Naive thymus-derived CD4-positive, alpha-beta T cell (primary cell): ENCODE results near the gene AOAH. TPM values are rescaled to one million over a fixed set of nuclear protein-coding genes. Genes with fewer than 3 reads are reported as not detected.

Experiments
- ATAC-seq: fragments of 150-1000 bp; cut with Tn5 transposase; 2 replicates; pipeline ENCODE4 v1.10.0; 2021; ENCODE audit warnings: mild to moderate bottlenecking, moderate library complexity
- CTCF ChIA-PET: fragments of 350-600 bp; sonication (Branson Sonifier 250); formaldehyde crosslinking; loops from one replicate; lab custom pipeline; 2021; ENCODE audit warnings: antibody characterized with exemption; lab: Charles Lee
- POLR2A ChIA-PET: fragments of 350-600 bp; sonication (Branson Sonifier 250); formaldehyde crosslinking; loops from one replicate; lab custom pipeline; 2021; ENCODE audit warnings: antibody characterized with exemption, inconsistent platforms; lab: Charles Lee
- DNase-seq, 9 donors: peaks; one replicate each; pipeline versions ENCODE4 v3.0.0 to v3.0.0-alpha.2; 2020 to 2022; ENCODE audit warnings: mixed read lengths in 1 of 9
- H3K27ac ChIP-seq: one replicate; pipeline ENCODE4 v1.7.0; 2013; ENCODE audit warnings: mild to moderate bottlenecking, low read depth, low read length, moderate library complexity
- H3K27me3 ChIP-seq, 2 donors: one replicate each; pipeline ENCODE4 v1.7.0; 2013; ENCODE audit warnings: low read length in 2 of 2, mild to moderate bottlenecking in 2 of 2, moderate library complexity in 2 of 2; ENCODE audit not compliant: control insufficient read depth in 2 of 2, insufficient read depth in 2 of 2
- H3K36me3 ChIP-seq, 3 experiments: 1 replicate in 2 of 3; 2 replicates in 1 of 3; pipeline ENCODE4 v1.7.0; 2013; ENCODE audit warnings: low read length in 3 of 3, mild to moderate bottlenecking in 3 of 3, moderate library complexity in 1 of 3; ENCODE audit not compliant: insufficient read depth in 3 of 3, control insufficient read depth in 2 of 3
- H3K4me1 ChIP-seq, 2 donors: one replicate each; pipeline ENCODE4 v1.7.0; 2013; ENCODE audit warnings: low read length in 2 of 2, mild to moderate bottlenecking in 2 of 2, moderate library complexity in 1 of 2; ENCODE audit not compliant: control insufficient read depth in 2 of 2, insufficient read depth in 2 of 2
- H3K4me3 ChIP-seq: 2 replicates; pipeline ENCODE4 v1.7.0; 2013; ENCODE audit warnings: mild to moderate bottlenecking, low read length
- H3K9me3 ChIP-seq, 3 experiments: 1 replicate in 2 of 3; 2 replicates in 1 of 3; pipeline ENCODE4 v1.7.0; 2013; ENCODE audit warnings: low read length in 3 of 3; ENCODE audit not compliant: control insufficient read depth in 2 of 3
- H3K27ac Mint-ChIP-seq, 9 donors: one replicate each; pipeline ENCODE4 v1.8.0; 2020 to 2022; ENCODE audit warnings: mixed read lengths in 9 of 9, mild to moderate bottlenecking in 8 of 9, moderate library complexity in 5 of 9, inconsistent platforms in 2 of 9
- H3K27me3 Mint-ChIP-seq, 5 donors: one replicate each; pipeline ENCODE4 v1.8.0; 2021 to 2022; ENCODE audit warnings: mixed read lengths in 5 of 5, mild to moderate bottlenecking in 1 of 5
- H3K36me3 Mint-ChIP-seq, 5 donors: one replicate each; pipeline ENCODE4 v1.8.0; 2020 to 2022; ENCODE audit warnings: mixed read lengths in 5 of 5, mild to moderate bottlenecking in 3 of 5, inconsistent platforms in 1 of 5
- H3K4me1 Mint-ChIP-seq, 7 donors: one replicate each; pipeline ENCODE4 v1.8.0; 2020 to 2022; ENCODE audit warnings: mixed read lengths in 7 of 7, mild to moderate bottlenecking in 3 of 7, inconsistent platforms in 1 of 7
- H3K4me3 Mint-ChIP-seq, 10 donors: one replicate each; pipeline ENCODE4 v1.8.0; 2020 to 2022; ENCODE audit warnings: mild to moderate bottlenecking in 10 of 10, mixed read lengths in 10 of 10, moderate library complexity in 6 of 10, inconsistent platforms in 2 of 10
- H3K9me3 Mint-ChIP-seq, 11 donors: one replicate each; pipeline ENCODE4 v1.8.0; 2020 to 2022; ENCODE audit warnings: mixed read lengths in 11 of 11, mild to moderate bottlenecking in 4 of 11, inconsistent platforms in 1 of 11, moderate library complexity in 1 of 11
- intact Hi-C, 2 donors: fragments of 100-400 bp; cut with micrococcal nuclease; formaldehyde crosslinking; loops; one replicate each; pipeline ENCODE4 v1.15.1; 2023
- polyA plus RNA-seq, 2 donors: library from polyadenylated mRNA; unstranded; fragments of 300-500 nt; fragmentation: Illumina TruSeq; gene quantifications; one replicate each; pipeline ENCODE4 v1.2.3, GENCODE V29; 2021
- total RNA-seq, 6 experiments: library from RNA in 5 of 6; stranded (reverse) in 5 of 6; gene quantifications; 1 replicate in 5 of 6; 2 replicates in 1 of 6; pipeline ENCODE4 v1.2.3 and lab custom pipeline; 2021 to 2026

The AOAH gene
- total and polyA plus RNA-seq, 7 experiments from 2014 or later, result 6.3 to 127 (median 15.5) TPM

DNA sequence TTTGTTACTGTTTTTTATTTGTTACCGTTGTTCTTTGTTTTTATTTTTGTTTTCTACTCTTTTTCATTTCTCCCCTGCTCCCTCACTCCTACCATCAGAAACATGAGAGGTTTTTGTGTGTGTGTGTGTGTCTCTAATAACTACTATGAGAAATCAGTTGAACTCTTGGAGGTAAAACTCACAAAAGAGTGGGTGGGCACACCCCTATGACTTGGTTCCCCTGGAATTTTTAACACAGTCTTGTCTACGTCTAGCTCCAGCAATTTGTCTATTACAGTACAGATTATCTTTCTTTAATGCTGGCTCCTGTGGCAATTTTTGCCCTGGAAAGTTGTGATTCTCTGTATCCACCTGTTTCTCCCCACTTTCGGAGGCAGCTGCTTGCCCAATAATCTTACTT, 56.2 kb downstream of the AOAH start:
- intact Hi-C loops, result no loop called here
- no peaks in the 10 kb centered on the region for H3K27me3 Mint-ChIP-seq
- H3K9me3 Mint-ChIP-seq, result peaks cover 0 to 9% (median 0%) of the 10 kb centered on the region in 11 donors
- CTCF ChIA-PET, result interaction anchor here (1.1 to 5.2 kb wide), 4 partner anchors 11 to 532 kb away, joined by 3 to 113 read pairs (median 18); no protein-coding TSS in a partner anchor
- Histone ChIP-seq H3K4me3 (no peak overlapping the region), H3K27me3 (no peaks in the 10 kb centered on the region), H3K27ac (no peak overlapping the region), H3K4me1 (peaks cover 0 to 7% of the 10 kb centered on the region in 2 donors), H3K9me3 (no peaks in the 10 kb centered on the region), H3K36me3 (peaks cover 0 to 4% (median 0%) of the 10 kb centered on the region in 3 experiments)
- H3K36me3 Mint-ChIP-seq, result peaks cover 0 to 52% (median 45%) of the 10 kb centered on the region in 5 donors
- POLR2A ChIA-PET, result interaction anchor here (1.0 kb wide), 1 partner anchor 59 kb away, joined by 3 read pairs; no protein-coding TSS in a partner anchor
- no peak overlapping the region for H3K27ac Mint-ChIP-seq
- ATAC-seq (no peak), DNase-seq (no peak)
- peaks cover 19 to 39% (median 30%) of the 10 kb centered on the region in 7 donors for H3K4me1 Mint-ChIP-seq
- no peak overlapping the region for H3K4me3 Mint-ChIP-seq

DNA sequence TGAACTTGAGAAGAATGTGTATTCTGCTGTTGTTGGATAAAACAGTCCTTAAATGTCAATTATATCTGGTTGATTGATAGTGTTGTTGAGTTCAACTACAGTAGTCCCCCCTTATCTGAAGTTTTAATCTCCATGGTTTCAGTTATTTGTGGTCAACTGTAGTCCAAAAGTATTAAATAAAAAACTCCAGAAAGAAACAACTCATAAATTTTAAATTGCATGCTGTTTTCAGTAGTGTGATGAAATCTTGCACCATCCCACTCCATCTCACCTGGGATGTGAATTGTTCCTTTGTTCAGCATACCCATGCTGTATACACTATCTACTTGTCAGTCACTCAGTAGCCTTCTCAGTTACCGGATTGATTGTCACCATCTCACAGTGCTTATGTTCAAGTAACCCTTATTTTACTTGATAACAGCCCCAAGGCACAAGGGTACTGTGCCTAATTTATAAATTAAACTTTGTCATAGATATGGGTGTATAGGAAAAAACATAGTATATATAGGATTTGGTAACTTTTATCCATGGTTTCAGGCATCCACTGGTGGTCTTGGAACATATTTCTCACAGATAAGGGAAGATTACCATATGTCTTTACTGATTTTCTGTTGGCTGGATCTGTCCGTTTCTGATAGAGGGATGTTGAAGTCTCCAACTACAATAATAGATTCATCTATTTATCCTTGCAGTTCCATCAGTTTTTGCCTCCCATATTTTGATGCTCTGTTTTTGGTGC, 57.1 kb downstream of the AOAH start:
- Histone ChIP-seq H3K27me3 (no peaks in the 10 kb centered on the region), H3K4me3 (no peak overlapping the region), H3K27ac (no peak overlapping the region), H3K4me1 (peaks cover 0 to 7% of the 10 kb centered on the region in 2 donors), H3K36me3 (peaks cover 0 to 4% (median 0%) of the 10 kb centered on the region in 3 experiments), H3K9me3 (no peaks in the 10 kb centered on the region)
- Mint-ChIP-seq H3K4me1 (peaks cover 19 to 37% (median 30%) of the 10 kb centered on the region in 7 donors), H3K9me3 (peaks cover 0 to 9% (median 0%) of the 10 kb centered on the region in 11 donors), H3K27me3 (no peaks in the 10 kb centered on the region), H3K36me3 (peaks cover 0 to 50% (median 38%) of the 10 kb centered on the region in 5 donors), H3K27ac (no peak overlapping the region), H3K4me3 (no peak overlapping the region)
- DNase-seq, result no peak
- intact Hi-C loops, result no loop called here
- ChIA-PET CTCF (interaction anchor here (5.2 kb wide), 1 partner anchor 177 kb away, joined by 113 read pairs; no protein-coding TSS in a partner anchor), POLR2A (no interaction called here)
- ATAC-seq, result no peak

DNA sequence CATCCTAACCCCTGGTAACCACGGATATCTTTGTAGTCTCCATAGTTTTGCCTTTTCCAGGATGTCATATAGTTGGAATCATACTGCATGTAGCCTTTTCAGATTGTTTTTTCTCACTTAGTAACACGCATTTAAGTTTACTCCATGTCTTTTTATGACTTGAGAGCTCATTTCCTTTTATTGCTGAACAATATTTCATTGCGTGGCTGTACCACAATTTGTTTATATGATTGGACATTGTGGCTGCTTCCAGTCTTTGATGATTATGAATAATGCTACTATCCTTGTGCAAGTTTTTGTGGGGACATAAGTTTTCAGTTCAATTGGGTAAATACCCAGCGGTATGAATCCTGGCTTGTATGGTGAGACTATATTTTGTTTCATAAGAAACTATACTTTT, 60.8 kb downstream of the AOAH start:
- Histone ChIP-seq H3K4me3 (no peak overlapping the region), H3K27ac (no peak overlapping the region), H3K36me3 (no peaks in the 10 kb centered on the region), H3K9me3 (no peaks in the 10 kb centered on the region), H3K27me3 (no peaks in the 10 kb centered on the region), H3K4me1 (peaks cover 0 to 4% of the 10 kb centered on the region in 2 donors)
- intact Hi-C loops, result loop anchor here in 1 of 2 donors (5.0 kb wide), 1 partner anchor 41 kb away; no protein-coding TSS in a partner anchor
- ATAC-seq (no peak), DNase-seq (no peak)
- H3K4me3 Mint-ChIP-seq, result no peak overlapping the region
- peaks cover 0 to 9% (median 0%) of the 10 kb centered on the region in 11 donors for H3K9me3 Mint-ChIP-seq
- POLR2A ChIA-PET, result interaction anchor here (1.0 kb wide), 1 partner anchor 24 kb away, joined by 5 read pairs; no protein-coding TSS in a partner anchor
- peaks cover under 1 to 21% (median 9%) of the 10 kb centered on the region in 7 donors for H3K4me1 Mint-ChIP-seq
- H3K27ac Mint-ChIP-seq, result no peak overlapping the region
- H3K36me3 Mint-ChIP-seq, result peaks cover 0 to 37% (median 27%) of the 10 kb centered on the region in 5 donors
- no peaks in the 10 kb centered on the region for H3K27me3 Mint-ChIP-seq
- CTCF ChIA-PET, result no interaction called here

DNA sequence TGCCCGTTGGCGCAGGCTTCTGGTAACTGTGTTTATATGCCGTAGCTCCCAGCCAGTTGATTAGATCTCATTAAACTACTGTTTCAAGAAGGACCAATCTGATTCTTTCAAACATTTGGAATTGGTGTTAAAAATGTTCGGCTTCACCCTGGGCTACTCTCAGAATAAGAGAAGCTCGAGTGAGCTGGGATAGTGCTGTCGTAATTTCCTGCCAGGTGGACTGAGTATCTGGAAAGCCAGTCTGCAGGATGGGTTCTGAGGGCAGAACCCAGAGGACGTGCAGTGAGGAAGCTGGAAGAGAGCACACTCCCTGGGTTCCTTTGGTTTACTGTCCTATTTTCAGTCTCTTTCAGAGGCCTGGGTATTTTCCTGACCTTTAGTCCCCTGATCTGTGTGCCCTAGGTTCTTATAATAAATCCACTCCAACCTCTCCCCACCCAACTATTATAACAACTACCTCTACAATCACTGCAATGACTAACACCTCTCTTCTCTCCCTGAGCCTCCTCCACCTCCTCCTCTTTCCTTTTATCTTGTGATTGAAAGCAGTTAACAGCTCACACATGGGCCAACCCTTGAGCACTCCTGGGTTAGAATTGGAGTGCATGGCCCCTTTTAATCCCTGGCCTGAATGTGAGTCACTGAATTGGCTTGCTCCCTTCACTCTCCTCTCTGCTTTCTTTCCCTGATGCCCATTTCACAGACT, 63.0 kb downstream of the AOAH start:
- DNase-seq (no peak), ATAC-seq (no peak)
- Histone ChIP-seq H3K4me3 (no peak overlapping the region), H3K27me3 (no peaks in the 10 kb centered on the region), H3K36me3 (no peaks in the 10 kb centered on the region), H3K4me1 (peaks cover 0 to 11% of the 10 kb centered on the region in 2 donors), H3K9me3 (no peaks in the 10 kb centered on the region), H3K27ac (no peak overlapping the region)
- Mint-ChIP-seq H3K4me3 (no peak overlapping the region), H3K27ac (peak overlapping the region in 3 of 9 donors; percentile 45 to 82 (median 55)), H3K27me3 (no peaks in the 10 kb centered on the region), H3K9me3 (peaks cover 0 to 7% (median 0%) of the 10 kb centered on the region in 11 donors), H3K4me1 (peaks cover 0 to 40% (median 14%) of the 10 kb centered on the region in 7 donors), H3K36me3 (peaks cover 1 to 32% (median 24%) of the 10 kb centered on the region in 5 donors)
- ChIA-PET CTCF (no interaction called here), POLR2A (no interaction called here)
- intact Hi-C loops, result loop anchor here in 1 of 2 donors (5.0 kb wide), 1 partner anchor 39 kb away; no protein-coding TSS in a partner anchor

DNA sequence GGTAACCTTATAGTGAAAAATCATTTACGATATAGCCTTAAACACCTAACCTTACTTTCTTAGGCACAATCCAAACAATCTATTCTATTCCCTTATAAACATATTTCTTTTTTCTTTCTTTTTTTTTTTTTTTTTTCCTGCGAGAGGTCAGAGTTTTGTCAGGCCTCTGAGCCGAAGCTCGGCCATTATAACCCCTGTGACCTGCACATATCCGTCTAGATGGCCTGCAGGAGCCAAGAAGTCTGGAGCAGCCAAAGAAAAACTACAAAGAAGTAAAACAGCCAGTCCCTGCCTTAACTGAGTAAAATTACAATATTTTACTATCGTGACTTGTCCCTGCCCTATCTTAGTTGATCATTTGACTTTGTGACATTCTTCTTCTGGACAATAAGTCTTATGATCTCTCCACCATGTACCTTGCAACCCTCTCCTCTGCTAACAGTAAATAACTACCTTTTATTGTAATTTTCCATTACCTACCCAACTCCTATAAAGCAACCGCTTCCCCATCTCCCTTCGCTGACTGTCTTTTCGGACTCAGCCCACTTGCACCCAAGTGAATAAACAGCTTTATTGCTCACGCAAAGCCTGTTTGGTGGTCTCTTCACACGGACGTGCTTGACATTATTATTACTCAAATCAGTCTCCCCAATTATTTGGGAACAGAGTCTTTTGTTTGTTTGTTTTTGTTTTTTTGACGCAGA, 64.5 kb downstream of the AOAH start:
- Histone ChIP-seq H3K4me1 (peaks cover 0 to 11% of the 10 kb centered on the region in 2 donors), H3K4me3 (no peak overlapping the region), H3K9me3 (no peaks in the 10 kb centered on the region), H3K27ac (no peak overlapping the region), H3K27me3 (no peaks in the 10 kb centered on the region), H3K36me3 (no peaks in the 10 kb centered on the region)
- ChIA-PET CTCF (interaction anchor here (0.7 to 1.3 kb wide), 2 partner anchors 11 to 12 kb away, joined by 3 to 4 read pairs; no protein-coding TSS in a partner anchor), POLR2A (interaction anchor here (1.5 kb wide), 1 partner anchor 17 kb away, joined by 5 read pairs; no protein-coding TSS in a partner anchor)
- no peak for ATAC-seq
- Mint-ChIP-seq H3K4me1 (peaks cover 4 to 53% (median 23%) of the 10 kb centered on the region in 7 donors), H3K36me3 (peaks cover 7 to 36% (median 30%) of the 10 kb centered on the region in 5 donors), H3K4me3 (no peak overlapping the region), H3K9me3 (peaks cover 0 to 6% (median 0%) of the 10 kb centered on the region in 11 donors), H3K27ac (peak overlapping the region in 2 of 9 donors; percentile 58 to 77), H3K27me3 (no peaks in the 10 kb centered on the region)
- intact Hi-C loops, result loop anchor here in 1 of 2 donors (5.0 kb wide), 1 partner anchor 37 kb away; no protein-coding TSS in a partner anchor
- DNase-seq, result no peak

DNA sequence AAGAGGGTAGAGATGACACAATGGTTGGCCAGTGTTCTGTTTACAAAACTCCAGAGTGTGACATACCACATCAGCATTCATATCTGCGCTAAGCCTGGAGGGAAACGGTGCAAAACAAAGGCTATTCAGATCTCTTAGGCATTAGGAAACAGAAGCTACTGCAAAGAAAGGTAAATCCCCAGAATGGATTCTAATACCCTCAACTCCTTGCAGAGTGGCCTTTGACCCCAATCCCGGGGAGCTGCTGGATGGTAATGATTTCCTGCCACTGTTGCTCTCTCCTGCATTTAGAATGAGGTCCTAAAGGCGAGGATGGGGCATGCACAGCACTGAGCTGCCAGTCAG, 65.2 kb downstream of the AOAH start:
- ChIA-PET POLR2A (interaction anchor here (1.5 kb wide), 1 partner anchor 16 kb away, joined by 5 read pairs; no protein-coding TSS in a partner anchor), CTCF (interaction anchor here (0.7 to 1.3 kb wide), 2 partner anchors 10 to 12 kb away, joined by 3 to 4 read pairs; no protein-coding TSS in a partner anchor)
- intact Hi-C loops, result no loop called here
- Mint-ChIP-seq H3K9me3 (peaks cover 0 to 3% (median 0%) of the 10 kb centered on the region in 11 donors), H3K4me1 (peaks cover 5 to 60% (median 21%) of the 10 kb centered on the region in 7 donors), H3K27ac (peak overlapping the region in 1 of 9 donors; percentile 3), H3K27me3 (no peaks in the 10 kb centered on the region), H3K4me3 (no peak overlapping the region), H3K36me3 (peaks cover 7 to 35% (median 30%) of the 10 kb centered on the region in 5 donors)
- ATAC-seq (no peak), DNase-seq (no peak)
- H3K4me1 ChIP-seq, result peaks cover 0 to 11% of the 10 kb centered on the region in 2 donors
- H3K4me3 ChIP-seq, result no peak overlapping the region
- H3K27me3 ChIP-seq, result no peaks in the 10 kb centered on the region
- no peaks in the 10 kb centered on the region for H3K9me3 ChIP-seq
- no peaks in the 10 kb centered on the region for H3K36me3 ChIP-seq
- no peak overlapping the region for H3K27ac ChIP-seq
